Smooth muscle cell (in vitro differentiated cells): Measurements from ENCODE around the gene SLC4A8. TPM values are rescaled to one million over a fixed set of nuclear protein-coding genes. Genes with fewer than 3 reads are reported as not detected.

ENCODE experiments used
- DNase-seq: peaks from one replicate; lab custom pipeline; 2025; ENCODE audit not compliant: unreplicated experiment; lab: John Stamatoyannopoulos, UW
- H2AFZ ChIP-seq: fragments of 200-600 bp; sonication (generic); 2 replicates; pipeline ENCODE4 v1.6.0; 2016; ENCODE audit warnings: antibody characterized with exemption, low read depth, mild to moderate bottlenecking
- H3F3A ChIP-seq: fragments of 200-600 bp; sonication (generic); 2 replicates; pipeline ENCODE4 v1.6.0; 2017; ENCODE audit warnings: antibody characterized with exemption, low read depth
- H3K27ac ChIP-seq: fragments of 200-600 bp; sonication (generic); 2 replicates; pipeline ENCODE4 v1.5.1; 2016; ENCODE audit warnings: low read depth, mild to moderate bottlenecking
- H3K27me3 ChIP-seq: fragments of 200-600 bp; sonication (generic); 2 replicates; pipeline ENCODE4 v1.6.1; 2016; ENCODE audit warnings: low read depth, mild to moderate bottlenecking
- H3K36me3 ChIP-seq: fragments of 200-600 bp; sonication (generic); 2 replicates; pipeline ENCODE4 v1.5.1; 2016; ENCODE audit warnings: low read depth
- H3K4me1 ChIP-seq: fragments of 200-600 bp; sonication (generic); 2 replicates; pipeline ENCODE4 v1.5.1; 2016; ENCODE audit warnings: low read depth
- H3K4me2 ChIP-seq: fragments of 200-600 bp; sonication (generic); 2 replicates; pipeline ENCODE4 v1.6.0; 2016; ENCODE audit warnings: mild to moderate bottlenecking
- H3K4me3 ChIP-seq: fragments of 200-600 bp; sonication (generic); 2 replicates; pipeline ENCODE4 v1.5.1; 2016; ENCODE audit warnings: mild to moderate bottlenecking
- H3K79me2 ChIP-seq: fragments of 200-600 bp; sonication (generic); 2 replicates; pipeline ENCODE4 v1.6.0; 2016; ENCODE audit warnings: low read depth, mild to moderate bottlenecking
- H3K9ac ChIP-seq: fragments of 200-600 bp; sonication (generic); 2 replicates; pipeline ENCODE4 v1.6.0; 2016; ENCODE audit warnings: low read depth
- H3K9me3 ChIP-seq: fragments of 200-600 bp; sonication (generic); replicated peaks from 2 replicates; pipeline ENCODE4 v1.5.1; 2016; ENCODE audit warnings: low read depth
- H4K20me1 ChIP-seq: fragments of 200-600 bp; sonication (generic); 2 replicates; pipeline ENCODE4 v1.6.0; 2016; ENCODE audit warnings: low read depth
- CTCF ChIP-seq: fragments of 200-600 bp; sonication (generic); IDR thresholded peaks from 2 replicates; pipeline ENCODE4 v1.5.1; 2017; ENCODE audit warnings: borderline replicate concordance, mild to moderate bottlenecking, antibody characterized with exemption; ENCODE audit not compliant: insufficient read depth, poor library complexity, severe bottlenecking
- WGBS: methylation state at CpG from one replicate; pipeline ENCODE4 v1.1.7; 2016; ENCODE audit warnings: low lambda C conversion rate; 5-methylcytosine and 5-hydroxymethylcytosine counted together
- polyA plus RNA-seq: library from polyadenylated mRNA; unstranded; fragments of >200 nt; fragmentation: Nextera tagmentation; extraction: Ambion mirVana; gene quantifications from 2 replicates; pipeline ENCODE4 v1.2.1, GENCODE V29; 2016
- total RNA-seq: library from RNA; depleted of rRNA; stranded (reverse); fragments of >200 nt; gene quantifications from 2 replicates; pipeline ENCODE4 v1.2.3, GENCODE V29; 2014

SLC4A8 gene
- total and polyA plus RNA-seq, 2 experiments from 2014 or later: 1.00 to 5.2 TPM

GRCh38 chr12:51406859-51407258, 17.8 kb upstream of the SLC4A8 start:
- Histone ChIP-seq H4K20me1 (no peaks in the 10 kb centered on the region), H3F3A (peaks cover 3% of the 10 kb centered on the region), H3K9ac (no peak overlapping the region), H3K4me2 (no peak overlapping the region), H3K36me3 (no peaks in the 10 kb centered on the region), H3K9me3 (no peaks in the 10 kb centered on the region), H3K4me1 (no peaks in the 10 kb centered on the region), H3K27me3 (no peaks in the 10 kb centered on the region), H3K79me2 (peaks cover 3% of the 10 kb centered on the region), H3K27ac (no peak overlapping the region), H3K4me3 (no peak overlapping the region), H2AFZ (no peak overlapping the region)
- WGBS: 90% methylated on average over 5 of the region's 5 CpGs
- TF ChIP-seq CTCF: no peak
- DNase-seq: no peak

GRCh38 chr12:51407604-51408003, 17.0 kb upstream of the SLC4A8 start:
- Histone ChIP-seq H3F3A (peaks cover 3% of the 10 kb centered on the region), H3K27ac (no peak overlapping the region), H3K4me1 (no peaks in the 10 kb centered on the region), H3K4me2 (no peak overlapping the region), H3K4me3 (no peak overlapping the region), H2AFZ (no peak overlapping the region), H3K79me2 (peaks cover 4% of the 10 kb centered on the region), H4K20me1 (no peaks in the 10 kb centered on the region), H3K9me3 (no peaks in the 10 kb centered on the region), H3K36me3 (no peaks in the 10 kb centered on the region), H3K9ac (no peak overlapping the region), H3K27me3 (no peaks in the 10 kb centered on the region)
- no peak for DNase-seq
- TF ChIP-seq CTCF: no peak
- 61% methylated on average over 4 of the region's 4 CpGs for WGBS

GRCh38 chr12:51409846-51410245, 14.8 kb upstream of the SLC4A8 start:
- Histone ChIP-seq H3K27me3 (no peaks in the 10 kb centered on the region), H2AFZ (no peak overlapping the region), H3F3A (peaks cover 3% of the 10 kb centered on the region), H3K9ac (no peak overlapping the region), H3K36me3 (no peaks in the 10 kb centered on the region), H3K9me3 (no peaks in the 10 kb centered on the region), H3K4me2 (no peak overlapping the region), H3K4me1 (no peaks in the 10 kb centered on the region), H3K27ac (no peak overlapping the region), H3K4me3 (no peak overlapping the region), H3K79me2 (peaks cover 4% of the 10 kb centered on the region), H4K20me1 (no peaks in the 10 kb centered on the region)
- no peak for TF ChIP-seq CTCF
- DNase-seq: no peak
- WGBS: 9% methylated on average over 8 of the region's 8 CpGs

GRCh38 chr12:51413149-51413548, 11.5 kb upstream of the SLC4A8 start:
- Histone ChIP-seq H3K27ac (no peak overlapping the region), H2AFZ (no peak overlapping the region), H3K4me2 (peak overlapping the region; percentile 54), H3K79me2 (peaks cover 4% of the 10 kb centered on the region), H4K20me1 (no peaks in the 10 kb centered on the region), H3K9ac (no peak overlapping the region), H3K9me3 (no peaks in the 10 kb centered on the region), H3K4me3 (no peak overlapping the region), H3K36me3 (no peaks in the 10 kb centered on the region), H3F3A (peaks cover 3% of the 10 kb centered on the region), H3K27me3 (no peaks in the 10 kb centered on the region), H3K4me1 (no peaks in the 10 kb centered on the region)
- no peak for DNase-seq
- no peak for TF ChIP-seq CTCF
